ENCODE measurements around the gene LMNA.

GRCh38 chr1:156162430-156163037, 48.0 kb downstream of the LMNA start:
- TF ChIP-seq POLR2A (IDR thresholded peaks at IDR 0.05) (no peak), CTCF (IDR thresholded peaks at IDR 0.05) (no peak), POLR2AphosphoS5 (IDR thresholded peaks at IDR 0.05) (no peak), EP300 (IDR thresholded peaks at IDR 0.05) (no peak)

All from stomach (tissue), 4 donors.